T-cell (primary cell): Measurements from ENCODE around the gene SEPTIN5. TPM values are rescaled to one million over a fixed set of nuclear protein-coding genes. Genes with fewer than 3 reads are reported as not detected.

ENCODE experiments used
- total RNA-seq, 35 experiments: library from RNA in 6 of 35; stranded (reverse) in 6 of 35; fragments of 120-200 nt in 1 of 35; gene quantifications; one replicate each; pipeline versions ENCODE4 v1.2.1 to v1.2.4 and lab custom pipeline; 2013 to 2026

SEPTIN5 gene
- total RNA-seq, 5 donors from 2014 or later (not counting 1 experiment from before 2014, with no cell fraction given): 0.33 to 3.2 (median 1.2) TPM

Other genes with a start within 250 kb of the SEPTIN5 start
- 10 to 100 TPM; 52.9 to 85.1 (median 60.0) TPM for gene UFD1, start 235.3 kb upstream of the SEPTIN5 start, total RNA-seq
- gene CDC45, start 234.6 kb upstream of the SEPTIN5 start, total RNA-seq: 1 to 10 TPM in 4 of 5 donors, under 1 TPM in 1; 0.56 to 2.7 (median 2.2) TPM
- under 1 TPM in 4 of 5 donors, not detected in 1; 0.36 to 0.98 (median 0.85) TPM for gene CLDN5, start 190.1 kb upstream of the SEPTIN5 start, total RNA-seq
- 1 to 10 TPM in 1 of 5 donors, under 1 TPM in 4; 0.19 to 2.1 (median 0.36) TPM for gene GP1BB, start 9.0 kb downstream of the SEPTIN5 start, total RNA-seq
- under 1 TPM in 1 of 5 donors, not detected in 4; 0.20 TPM for gene TBX1, start 46.3 kb downstream of the SEPTIN5 start, total RNA-seq
- 10 to 100 TPM in 3 of 5 donors, 1 to 10 TPM in 2; 4.8 to 13.7 (median 12.9) TPM for gene GNB1L, start 140.4 kb downstream of the SEPTIN5 start, total RNA-seq
- 10 to 100 TPM; 21.1 to 35.1 (median 28.5) TPM for gene RTL10, start 140.4 kb downstream of the SEPTIN5 start, total RNA-seq
- 10 to 100 TPM; 30.6 to 53.1 (median 50.5) TPM for gene COMT, start 227.3 kb downstream of the SEPTIN5 start, total RNA-seq
- gene TXNRD2, start 227.3 kb downstream of the SEPTIN5 start, total RNA-seq: 10 to 100 TPM; 26.5 to 47.4 (median 28.7) TPM